Stimulated activated CD4-positive, alpha-beta T cell treated with anti-CD3 and anti-CD28 coated beads, Interleukin-4, amount 100 ng/mL, for 1 hour (primary cell): ENCODE measurements around the gene MAPK8IP1.
"Not testable (repeated sequence)": the region's sequence is repeated elsewhere in the genome, so short reads cannot be mapped to it uniquely, and the experiment has no call there.

Source experiments
- DNase-seq: peaks from one replicate; pipeline ENCODE4 v3.0.0-alpha.2; 2020

Gene MAPK8IP1

GRCh38 chr11:45885274-45885920, at the start of gene MAPK8IP1:
Gene MAPK8IP1, plus strand, starts transcription at chr11:45885651. Its CDS starts 170 bp downstream, at chr11:45885821.
- DNase-seq: peak; percentile 55

GRCh38 chr11:45839204-45839603, 46.2 kb upstream of the MAPK8IP1 start:
- DNase-seq: no peak

- not testable (repeated sequence) for DNase-seq
Measured at GRCh38 chr11:45840251-45840650, 45.2 kb upstream of the MAPK8IP1 start.

GRCh38 chr11:45843158-45843924, 42.1 kb upstream of the MAPK8IP1 start:
- DNase-seq: peak; percentile 81

GRCh38 chr11:45844822-45845578, 40.5 kb upstream of the MAPK8IP1 start:
- DNase-seq: no peak

GRCh38 chr11:45846174-45846675, 39.2 kb upstream of the MAPK8IP1 start:
- no peak for DNase-seq

- peak; percentile 99 for DNase-seq
Measured at GRCh38 chr11:45846974-45847910, 38.2 kb upstream of the MAPK8IP1 start, which contains the start of gene CRY2. Gene CRY2, plus strand, starts transcription at chr11:45847475. Its CDS starts 16 bp downstream, at chr11:45847491.

GRCh38 chr11:45847911-45848316, 37.5 kb upstream of the MAPK8IP1 start:
- DNase-seq: peak; percentile 16

DNA sequence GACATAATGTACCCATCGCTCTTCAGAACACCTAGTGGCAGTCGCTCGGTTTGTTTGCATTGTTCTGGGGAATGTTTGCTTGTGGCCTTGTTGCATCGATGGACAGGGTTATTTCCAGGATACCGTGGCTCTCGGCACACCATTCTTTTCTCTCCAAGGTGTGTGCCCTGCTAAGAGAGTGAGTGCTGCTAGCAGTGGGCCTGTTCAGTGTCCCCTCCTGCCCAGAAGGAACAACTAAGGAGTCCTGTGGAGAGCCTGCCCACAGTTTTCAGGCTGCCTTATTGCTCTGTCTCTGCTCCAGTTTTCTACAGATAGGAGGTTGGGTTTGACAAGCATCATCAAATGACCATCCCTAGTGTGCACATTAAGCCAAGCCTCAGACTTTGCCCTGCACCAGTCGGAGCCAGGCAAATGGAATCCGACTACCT, 36.8 kb upstream of the MAPK8IP1 start:
- DNase-seq: no peak

- no peak for DNase-seq
Measured at GRCh38 chr11:45850446-45850845, 35.0 kb upstream of the MAPK8IP1 start.

GRCh38 chr11:45851228-45851627, 34.2 kb upstream of the MAPK8IP1 start:
- DNase-seq: no peak

DNA sequence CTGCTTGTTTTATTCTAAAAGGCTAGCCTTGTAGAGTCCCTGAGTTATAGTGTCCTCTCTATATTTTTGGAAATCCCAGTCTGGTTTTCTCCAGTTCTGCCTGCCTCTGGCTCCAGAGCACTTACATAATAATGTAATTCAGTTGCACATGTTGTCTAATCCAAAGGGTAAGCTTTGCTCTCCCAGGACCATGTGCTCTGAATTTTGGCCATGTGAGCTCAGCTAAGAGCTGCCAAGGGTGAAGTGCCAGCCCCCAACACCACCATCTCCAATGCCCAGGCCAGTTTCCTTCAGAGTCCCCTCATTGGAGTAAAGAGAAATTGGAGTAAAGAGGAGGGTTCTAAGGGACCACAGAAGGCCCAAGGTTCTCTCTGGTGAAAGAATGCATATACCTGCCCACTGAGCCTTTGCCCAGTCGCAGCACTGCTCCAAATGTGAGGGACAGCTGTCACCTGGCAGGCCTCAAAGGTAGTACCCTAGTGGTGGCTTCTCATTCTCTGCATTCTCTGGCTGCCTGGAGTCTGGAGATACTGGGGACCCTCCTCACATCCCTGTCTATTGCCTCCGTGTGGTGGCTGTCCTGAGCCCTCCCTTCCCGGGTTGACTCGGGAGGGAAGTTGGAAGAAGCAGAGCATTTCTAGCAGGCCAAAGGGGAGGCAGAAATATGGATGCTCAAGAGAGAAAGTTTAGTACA, 33.3 kb upstream of the MAPK8IP1 start:
- DNase-seq: no peak

- DNase-seq: no peak
Measured at GRCh38 chr11:45852712-45853101, 32.7 kb upstream of the MAPK8IP1 start.

DNA sequence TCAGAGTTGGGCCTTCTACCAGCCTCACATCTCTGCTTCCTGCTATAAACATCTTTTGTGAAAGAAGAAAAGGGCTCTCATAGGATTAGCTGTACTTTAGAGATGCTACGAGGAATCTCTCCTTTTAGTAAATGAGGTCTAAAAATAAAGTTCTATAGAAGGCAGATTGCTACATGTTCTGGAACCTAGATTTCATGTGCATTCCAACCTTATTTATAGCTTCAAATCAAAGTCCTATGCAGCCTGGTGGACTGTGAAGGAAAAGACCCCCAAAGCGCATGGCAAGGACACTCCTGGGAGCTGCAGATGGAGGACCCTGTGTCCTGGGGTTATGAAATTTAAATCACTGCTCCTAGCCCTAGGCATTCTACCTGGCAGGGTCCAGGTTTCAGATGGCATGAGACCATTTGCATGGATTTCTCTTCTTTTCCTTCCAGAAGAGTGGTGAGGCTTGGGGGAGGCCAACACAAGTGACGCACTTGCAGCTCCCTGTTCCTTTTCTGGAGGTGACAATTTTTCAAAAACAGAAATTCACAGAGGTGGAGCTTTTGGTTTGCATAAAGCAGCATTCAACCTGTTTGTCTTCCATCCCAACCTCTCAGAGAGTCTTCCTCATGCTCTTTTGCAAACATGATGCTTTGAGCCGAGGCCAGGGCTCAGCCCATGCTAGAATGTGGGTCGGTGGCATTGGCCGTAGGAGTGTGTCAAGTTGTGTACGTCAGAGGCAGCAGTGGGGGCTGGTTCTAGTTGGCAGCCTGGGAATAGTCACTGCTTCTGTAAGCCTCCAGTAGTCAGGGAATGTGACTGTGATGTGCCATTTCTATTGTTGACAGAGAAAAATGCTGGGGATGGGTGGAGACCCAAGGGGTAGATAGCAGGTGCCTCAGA, 31.9 kb upstream of the MAPK8IP1 start:
- no peak for DNase-seq

DNA sequence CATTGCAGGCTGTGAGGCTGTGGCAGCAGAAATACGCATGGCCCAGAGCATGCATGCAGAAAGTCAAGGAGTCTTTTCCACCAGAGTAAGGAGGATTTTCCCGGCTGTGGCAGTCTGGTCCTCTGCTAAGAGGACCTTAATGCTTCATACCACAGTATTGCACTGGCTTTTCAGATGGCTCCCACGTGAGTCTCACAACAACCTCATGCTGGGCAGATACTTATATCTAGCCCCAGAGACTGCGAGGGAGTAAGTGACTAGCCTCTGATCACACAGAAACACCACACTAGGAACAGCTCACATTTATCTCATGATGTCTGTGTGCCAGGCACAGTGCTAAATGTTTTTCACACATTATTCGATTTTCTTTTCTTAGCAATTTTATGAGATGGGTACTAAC, 30.1 kb upstream of the MAPK8IP1 start:
- no peak for DNase-seq

DNA sequence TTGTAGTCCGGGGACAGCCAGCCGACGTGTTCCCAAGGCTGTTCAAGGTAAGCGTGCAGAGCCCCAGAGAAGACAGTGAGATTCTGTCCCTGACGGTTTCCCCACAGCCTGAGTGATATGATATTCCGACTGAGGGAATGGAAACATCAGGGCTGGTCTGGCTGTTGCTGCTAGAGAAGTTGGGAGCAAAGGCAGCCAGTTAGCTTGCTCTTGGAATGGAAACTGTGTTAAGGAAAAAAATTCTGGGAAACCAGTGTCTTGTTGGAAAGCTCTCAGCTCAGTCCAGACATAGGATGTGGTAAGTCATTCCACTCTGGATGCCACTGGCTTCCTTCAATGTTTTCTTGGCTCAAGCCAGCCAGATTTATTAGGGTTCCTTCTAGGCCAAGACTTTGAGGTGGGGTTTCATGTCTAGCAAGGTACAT, 29.4 kb upstream of the MAPK8IP1 start:
- DNase-seq: no peak

GRCh38 chr11:45857961-45858474, 27.4 kb upstream of the MAPK8IP1 start:
- DNase-seq: no peak

GRCh38 chr11:45858751-45859398, 26.6 kb upstream of the MAPK8IP1 start:
- DNase-seq: no peak

DNA sequence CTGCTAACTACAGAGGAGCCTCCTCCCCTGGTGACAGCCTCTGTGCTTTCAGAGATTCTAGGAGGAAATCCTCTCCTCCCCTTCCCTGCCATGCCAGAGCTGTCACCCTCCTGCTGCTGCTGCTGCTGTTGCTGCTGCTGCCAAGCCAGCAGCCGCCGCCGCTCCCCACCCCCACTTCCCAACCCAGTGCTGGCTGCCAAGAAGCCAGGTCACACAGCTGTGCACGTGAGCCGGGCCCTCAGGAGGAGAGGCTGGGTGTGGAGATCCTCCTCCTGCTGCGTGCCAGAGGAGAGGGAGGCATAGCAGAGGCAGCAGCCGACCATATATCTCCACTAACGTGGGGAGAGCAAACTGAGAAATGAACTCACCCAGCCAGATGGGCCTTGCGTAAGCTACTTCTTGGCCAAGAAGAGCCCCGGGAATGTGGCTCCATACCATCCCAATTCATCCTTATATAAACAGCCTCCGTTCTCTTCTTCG, 25.8 kb upstream of the MAPK8IP1 start:
- DNase-seq: no peak
